ENCODE measurements around the gene SPTBN4.
"Not testable (repeated sequence)": the region's sequence is repeated elsewhere in the genome, so short reads cannot be mapped to it uniquely, and the experiment has no call there.

Gene SPTBN4

DNA sequence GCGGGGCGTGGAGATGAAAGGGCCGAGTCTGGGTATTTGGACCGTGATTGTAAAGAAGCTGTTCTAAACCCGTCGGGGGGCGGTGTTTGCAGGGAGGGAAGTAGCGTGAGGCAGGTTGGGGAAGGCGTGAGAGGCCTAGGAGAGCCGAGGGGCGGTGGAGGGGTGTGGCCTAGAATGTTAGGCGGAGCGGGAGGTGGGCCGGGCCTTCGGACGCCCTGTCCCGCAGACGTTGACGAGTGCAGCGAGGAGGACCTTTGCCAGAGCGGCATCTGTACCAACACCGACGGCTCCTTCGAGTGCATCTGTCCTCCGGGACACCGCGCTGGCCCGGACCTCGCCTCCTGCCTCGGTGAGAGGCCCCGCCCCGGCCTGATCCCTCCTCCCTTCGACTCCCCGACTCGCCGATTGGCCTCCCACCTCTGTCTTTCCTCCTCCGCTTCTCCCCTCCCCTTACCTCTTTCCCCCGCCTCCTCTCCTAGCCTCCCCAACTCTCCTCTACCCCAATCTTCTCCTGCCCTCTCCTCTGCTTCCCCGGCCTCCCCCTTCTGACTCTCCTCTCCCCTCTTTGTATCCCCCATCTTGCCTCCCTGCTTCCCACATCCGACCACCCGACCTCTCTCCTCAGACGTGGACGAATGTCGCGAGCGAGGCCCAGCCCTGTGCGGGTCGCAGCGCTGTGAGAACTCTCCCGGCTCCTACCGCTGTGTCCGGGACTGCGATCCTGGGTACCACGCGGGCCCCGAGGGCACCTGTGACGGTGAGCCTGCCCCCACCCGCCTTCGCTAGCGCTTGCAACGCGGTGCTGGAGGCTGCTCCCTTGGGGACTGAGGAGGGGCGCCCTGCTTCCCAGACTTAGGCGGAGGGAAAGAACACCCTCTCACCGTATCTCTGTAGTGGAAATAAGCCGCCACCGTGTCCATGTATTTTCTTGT is 147.2 kb downstream of the SPTBN4 start:
- DNase-seq (ENCODE audit: low read depth in 2 of 2, low spot score in 1 of 2), result peak; percentile 70 to 83

DNA sequence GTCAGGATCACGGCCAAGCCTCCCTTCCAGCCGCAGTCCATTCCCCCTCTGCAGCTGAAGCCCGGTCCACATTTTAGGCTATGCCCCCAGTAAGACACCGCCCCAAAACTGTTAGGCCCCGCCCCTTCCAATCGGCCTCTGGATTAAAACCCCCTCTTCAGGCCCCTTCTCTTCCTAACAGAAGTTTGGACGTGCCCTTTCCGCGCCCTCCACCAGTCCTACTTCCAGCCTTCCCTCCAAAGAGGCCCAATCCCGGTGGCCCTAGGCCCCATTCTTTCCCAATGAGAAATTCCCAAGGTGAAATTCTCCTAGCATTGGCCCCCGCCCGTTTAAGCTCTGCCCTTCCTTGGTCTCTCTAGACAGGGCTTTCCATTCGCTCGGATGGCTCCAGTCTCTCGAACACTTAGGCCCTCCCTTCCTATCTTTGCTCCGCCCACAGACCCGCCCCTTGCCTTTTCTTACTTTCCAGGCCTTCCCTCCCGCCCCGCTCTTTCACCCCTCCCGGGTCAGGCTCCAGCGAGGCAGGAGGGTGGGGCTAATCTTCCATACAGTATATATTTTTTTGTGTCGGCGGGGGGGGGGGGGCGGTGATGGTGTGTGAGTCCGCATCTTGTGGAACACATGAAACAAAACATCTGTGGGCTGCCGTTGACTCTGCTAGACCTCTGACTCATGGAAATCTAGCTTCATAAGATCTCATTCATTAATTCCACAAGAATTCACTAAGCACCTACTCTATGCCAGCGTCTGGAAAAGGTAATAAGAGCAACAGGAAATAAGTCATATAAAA is 148.0 kb downstream of the SPTBN4 start:
- DNase-seq (ENCODE audit: low read depth in 2 of 2, low spot score in 1 of 2), result peak; percentile 93 to 94

DNA sequence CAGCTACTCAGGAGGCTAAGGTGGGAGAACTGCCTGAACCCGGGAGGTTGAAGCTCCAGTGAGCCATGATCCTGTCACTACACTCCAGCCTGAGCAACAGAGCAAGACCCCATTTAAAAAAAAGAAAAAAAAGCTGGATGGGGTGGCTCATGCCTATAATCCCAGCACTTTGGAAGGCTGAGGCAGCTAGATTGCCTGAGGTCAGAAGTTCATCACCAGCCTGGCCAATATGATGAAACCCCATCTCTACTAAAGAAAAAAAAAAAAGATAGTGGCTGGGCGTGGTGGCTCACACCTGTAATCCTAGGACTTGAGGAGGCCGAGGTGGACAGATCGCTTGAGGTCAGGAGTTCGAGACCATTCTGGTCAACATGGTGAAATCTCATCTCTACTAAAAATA is 149.4 kb downstream of the SPTBN4 start:
- no peak for DNase-seq (ENCODE audit: low read depth in 2 of 2, low spot score in 1 of 2)

DNA sequence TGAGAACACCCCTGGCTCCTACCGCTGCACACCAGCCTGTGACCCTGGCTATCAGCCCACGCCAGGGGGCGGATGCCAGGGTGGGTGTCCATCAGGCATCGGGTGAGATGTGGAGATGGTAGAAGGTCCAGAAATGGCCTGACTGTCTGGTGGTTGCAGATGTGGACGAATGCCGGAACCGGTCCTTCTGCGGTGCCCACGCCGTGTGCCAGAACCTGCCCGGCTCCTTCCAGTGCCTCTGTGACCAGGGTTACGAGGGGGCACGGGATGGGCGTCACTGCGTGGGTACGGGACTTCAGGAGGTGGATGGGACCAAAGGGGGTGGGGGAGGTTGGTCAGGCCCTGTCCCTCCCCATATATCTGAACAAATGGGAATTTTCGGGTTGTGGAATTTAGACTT is 150.1 kb downstream of the SPTBN4 start:
- no peak for DNase-seq (ENCODE audit: low read depth in 2 of 2, low spot score in 1 of 2)

DNA sequence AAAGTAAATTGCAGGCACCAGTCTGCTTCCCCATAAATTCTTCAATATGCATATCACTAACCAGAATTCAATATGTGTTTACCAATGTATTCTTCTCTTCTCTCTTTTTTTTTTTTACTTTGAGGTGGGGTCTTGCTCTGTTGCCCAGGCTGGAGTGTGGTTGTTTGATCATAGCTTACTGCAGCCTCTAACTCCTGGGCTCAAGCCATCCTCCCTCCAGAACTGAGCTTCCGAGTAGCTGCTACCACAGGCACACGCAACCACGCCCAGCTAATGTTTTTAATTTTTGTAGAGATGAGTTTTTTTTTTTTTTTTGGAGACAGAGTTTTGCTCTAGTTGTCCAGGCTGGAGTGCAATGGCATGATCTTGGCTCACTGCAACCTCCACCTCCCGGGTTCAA is 151.2 kb downstream of the SPTBN4 start:
- DNase-seq (ENCODE audit: low read depth in 2 of 2, low spot score in 1 of 2), result no peak

DNA sequence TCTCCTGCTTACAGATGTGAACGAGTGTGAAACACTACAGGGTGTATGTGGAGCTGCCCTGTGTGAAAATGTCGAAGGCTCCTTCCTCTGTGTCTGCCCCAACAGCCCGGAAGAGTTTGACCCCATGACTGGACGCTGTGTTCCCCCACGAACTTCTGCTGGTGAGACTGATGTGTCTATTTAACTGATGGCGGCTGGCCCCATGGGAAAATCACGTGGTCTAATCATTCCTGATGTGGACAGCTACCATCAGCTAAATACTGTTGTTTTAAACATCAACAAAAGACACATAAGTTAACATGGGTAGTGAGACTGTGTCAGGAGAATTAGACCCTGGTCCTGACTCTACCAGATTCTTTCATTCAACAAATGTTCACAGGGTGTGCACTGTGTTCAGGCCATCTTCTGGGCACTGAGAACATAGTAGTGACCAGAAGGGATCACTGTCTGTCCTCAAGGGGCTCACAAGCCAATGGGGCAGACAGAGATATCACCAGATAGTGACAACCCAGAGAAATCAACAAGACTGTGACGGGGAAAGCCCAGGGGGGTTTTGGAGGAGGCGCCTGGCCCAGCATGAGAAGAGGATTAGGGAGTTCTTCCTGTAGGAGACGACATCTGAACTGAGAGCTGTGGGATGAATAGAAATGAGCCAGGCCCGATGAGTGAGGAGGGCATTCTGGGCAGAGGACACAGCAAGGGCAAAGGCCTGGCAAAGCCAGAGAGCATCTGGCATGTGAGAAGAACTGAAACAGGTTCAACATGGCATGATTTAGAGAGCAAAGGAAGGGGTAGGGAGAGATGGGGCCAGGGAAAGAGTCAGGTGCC is 152.7 kb downstream of the SPTBN4 start:
- DNase-seq (ENCODE audit: low read depth in 2 of 2, low spot score in 1 of 2), result no peak

DNA sequence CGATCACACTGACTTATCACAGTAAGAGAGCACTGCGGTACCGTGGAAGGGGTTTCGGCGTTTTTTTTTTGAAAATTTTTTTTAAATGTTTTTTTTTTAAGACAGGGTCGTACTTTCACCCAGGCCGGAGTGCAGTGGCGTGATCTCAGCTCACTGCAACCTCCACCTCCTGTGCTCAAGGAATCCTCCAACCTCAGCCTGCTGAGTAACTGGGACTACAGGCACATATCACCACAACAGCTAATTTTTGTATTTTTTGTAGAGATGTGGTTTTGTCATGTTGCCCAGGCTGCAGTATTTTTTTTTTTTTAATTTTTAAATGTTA is 153.3 kb downstream of the SPTBN4 start:
- DNase-seq (ENCODE audit: low read depth in 2 of 2, low spot score in 1 of 2), result no peak

DNA sequence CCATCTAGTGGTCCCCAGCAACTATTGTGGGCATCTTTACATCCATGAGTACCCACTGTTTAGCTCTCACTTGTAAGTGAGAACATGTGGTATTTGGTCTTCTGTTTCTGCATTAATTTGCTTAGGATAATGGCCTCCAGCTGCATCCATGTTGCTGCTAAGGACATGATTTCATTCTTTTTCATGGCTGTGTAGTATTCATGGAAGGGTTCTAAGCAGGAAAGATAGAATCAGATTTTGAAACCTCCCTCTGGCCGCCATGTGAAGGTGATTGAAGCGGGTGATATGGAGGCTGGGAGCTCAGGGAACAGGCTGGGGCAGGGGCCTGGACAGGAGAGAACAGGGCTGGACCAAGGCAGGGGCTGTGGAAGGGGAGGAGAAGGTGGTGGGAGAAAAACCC is 154.5 kb downstream of the SPTBN4 start:
- DNase-seq (ENCODE audit: low read depth in 2 of 2, low spot score in 1 of 2), result no peak

DNA sequence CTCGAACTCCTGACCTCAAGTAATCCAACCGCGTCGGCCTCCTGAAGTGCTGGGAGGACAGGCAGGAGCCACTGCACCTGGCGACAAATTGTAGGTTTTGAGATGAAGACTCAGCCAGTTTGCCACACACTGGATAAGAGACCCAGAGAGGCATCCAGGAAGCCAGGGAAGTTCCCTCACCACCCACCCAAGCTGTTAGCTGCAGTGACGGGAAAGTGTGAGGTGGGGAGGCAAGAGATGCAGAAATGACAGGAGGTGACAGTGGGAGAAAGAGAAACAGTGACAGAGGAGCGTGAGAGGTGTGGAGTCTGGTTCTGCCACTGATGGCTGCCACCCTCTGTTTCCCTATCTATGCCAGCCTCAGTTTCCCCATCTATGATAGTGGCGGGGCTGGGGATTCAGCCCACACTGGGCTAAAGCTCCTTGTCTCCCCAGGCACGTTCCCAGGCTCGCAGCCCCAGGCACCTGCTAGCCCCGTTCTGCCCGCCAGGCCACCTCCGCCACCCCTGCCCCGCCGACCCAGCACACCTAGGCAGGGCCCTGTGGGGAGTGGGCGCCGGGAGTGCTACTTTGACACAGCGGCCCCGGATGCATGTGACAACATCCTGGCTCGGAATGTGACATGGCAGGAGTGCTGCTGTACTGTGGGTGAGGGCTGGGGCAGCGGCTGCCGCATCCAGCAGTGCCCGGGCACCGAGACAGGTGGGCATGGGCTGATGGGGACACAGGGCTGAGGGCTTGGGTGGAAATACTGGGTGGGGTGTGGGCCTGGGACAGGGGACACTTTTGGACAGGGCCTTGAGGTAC is 155.4 kb downstream of the SPTBN4 start:
- DNase-seq (ENCODE audit: low read depth in 2 of 2, low spot score in 1 of 2), result no peak

DNA sequence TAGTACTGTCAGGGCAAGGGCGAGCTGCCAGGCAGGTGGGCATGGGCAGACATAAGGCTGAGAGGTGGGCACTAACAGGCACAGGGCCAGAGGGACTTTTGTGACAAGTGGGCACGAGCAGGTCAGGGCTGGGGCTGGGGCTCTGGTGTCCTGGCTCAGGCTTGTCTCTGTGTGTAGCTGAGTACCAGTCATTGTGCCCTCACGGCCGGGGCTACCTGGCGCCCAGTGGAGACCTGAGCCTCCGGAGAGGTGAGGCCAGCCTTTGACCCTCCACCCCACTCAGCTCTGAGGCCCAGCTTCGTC is 155.9 kb downstream of the SPTBN4 start:
- DNase-seq (ENCODE audit: low read depth in 2 of 2, low spot score in 1 of 2), result no peak

DNA sequence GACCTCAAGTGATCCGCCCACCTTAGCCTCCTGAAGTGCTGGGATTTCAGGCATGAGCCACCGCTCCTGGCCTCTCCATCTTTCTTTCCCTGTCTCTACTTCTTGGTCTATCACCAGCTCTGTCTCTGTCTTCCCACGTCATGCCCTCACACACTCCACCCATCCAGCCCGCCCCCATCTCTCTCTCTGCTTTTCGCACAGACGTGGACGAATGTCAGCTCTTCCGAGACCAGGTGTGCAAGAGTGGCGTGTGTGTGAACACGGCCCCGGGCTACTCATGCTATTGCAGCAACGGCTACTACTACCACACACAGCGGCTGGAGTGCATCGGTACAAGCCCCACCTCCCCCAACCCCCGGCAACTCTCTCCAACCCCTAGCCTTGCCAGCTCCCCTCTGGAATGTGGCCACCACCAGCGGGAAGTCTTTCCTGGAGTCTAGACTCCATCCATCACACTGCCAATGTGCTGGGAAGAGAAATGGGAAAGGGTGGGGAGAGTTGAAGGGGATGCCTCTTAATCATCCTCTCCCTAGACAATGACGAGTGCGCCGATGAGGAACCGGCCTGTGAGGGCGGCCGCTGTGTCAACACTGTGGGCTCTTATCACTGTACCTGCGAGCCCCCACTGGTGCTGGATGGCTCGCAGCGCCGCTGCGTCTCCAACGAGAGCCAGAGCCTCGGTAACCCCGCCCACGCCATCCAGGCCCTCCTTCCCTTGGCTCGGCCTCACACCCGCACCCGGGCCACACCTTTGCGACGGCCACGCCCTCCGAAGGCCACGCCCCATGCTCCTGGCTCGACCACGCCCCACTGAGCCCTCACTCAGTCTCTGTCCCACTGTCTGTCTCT is 156.8 kb downstream of the SPTBN4 start:
- no peak for DNase-seq (ENCODE audit: low read depth in 2 of 2, low spot score in 1 of 2)

DNA sequence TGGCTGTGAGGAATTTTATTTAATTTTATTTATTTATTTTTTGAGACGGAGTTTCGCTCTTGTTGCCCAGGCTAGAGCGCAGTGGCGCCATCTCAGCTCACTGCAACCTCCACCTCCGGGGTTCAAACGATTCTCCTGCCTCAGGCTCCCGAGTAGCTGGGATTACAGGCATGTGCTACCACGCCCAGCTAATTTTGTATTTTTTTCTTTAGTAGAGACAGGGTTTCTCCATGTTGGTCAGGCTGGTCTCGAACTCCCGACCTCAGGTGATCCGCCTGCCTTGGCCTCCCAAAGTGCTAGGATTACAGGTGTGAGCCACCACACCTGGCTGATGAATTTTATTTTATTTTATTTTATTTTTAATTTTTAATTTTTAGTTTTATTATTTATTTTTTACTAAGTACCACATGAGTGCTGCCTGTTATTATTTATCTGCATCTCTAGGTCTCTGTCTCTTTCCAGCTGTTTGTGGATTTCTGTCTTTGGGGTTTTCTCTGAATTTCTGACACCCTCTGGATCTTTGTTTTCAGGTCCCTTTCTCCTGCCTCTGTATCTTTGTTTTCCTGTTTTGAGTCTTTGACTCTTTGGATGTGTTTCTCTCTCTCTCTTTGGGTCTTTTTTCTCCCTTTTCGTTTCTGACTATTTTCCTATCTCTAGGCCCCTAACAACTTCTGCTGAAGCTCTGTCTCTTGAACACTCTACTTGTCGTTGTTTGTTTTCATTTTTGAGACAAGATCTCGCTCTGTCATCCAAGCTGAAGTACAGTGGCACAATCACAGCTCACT is 157.8 kb downstream of the SPTBN4 start:
- not testable (repeated sequence) for DNase-seq (ENCODE audit: low read depth in 2 of 2, low spot score in 1 of 2)

DNA sequence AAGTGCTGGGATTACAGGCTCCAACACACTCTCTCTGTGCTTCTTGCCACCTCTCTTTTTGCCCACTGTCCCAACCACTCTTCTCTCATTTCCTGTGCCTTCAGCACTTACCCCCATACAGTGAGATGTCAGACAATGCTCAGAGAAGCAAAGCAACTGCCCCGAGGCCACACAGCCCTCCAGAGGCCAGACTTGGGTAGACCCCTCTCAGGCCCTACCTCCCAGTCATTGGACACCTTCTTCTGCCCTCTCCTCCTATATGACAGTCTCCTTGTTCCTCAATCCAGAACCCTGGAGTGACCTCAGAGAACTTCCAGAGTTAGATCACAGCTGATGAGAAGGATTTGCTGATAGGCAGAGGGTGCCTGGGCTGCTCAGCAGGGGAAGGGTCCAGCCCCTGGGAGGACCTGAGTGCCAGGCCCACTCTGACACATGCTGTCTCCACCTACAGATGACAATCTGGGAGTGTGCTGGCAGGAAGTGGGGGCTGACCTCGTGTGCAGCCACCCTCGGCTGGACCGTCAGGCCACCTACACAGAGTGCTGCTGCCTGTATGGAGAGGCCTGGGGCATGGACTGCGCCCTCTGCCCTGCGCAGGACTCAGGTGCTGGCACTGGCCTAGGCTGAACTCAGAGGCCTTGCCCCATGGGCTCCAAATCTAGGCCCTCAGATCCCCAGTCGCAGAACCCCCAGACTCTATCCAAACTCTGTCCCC is 158.8 kb downstream of the SPTBN4 start:
- DNase-seq (ENCODE audit: low read depth in 2 of 2, low spot score in 1 of 2), result no peak
